ENCODE measurements around the gene DNAJC8.

Gene DNAJC8

DNA sequence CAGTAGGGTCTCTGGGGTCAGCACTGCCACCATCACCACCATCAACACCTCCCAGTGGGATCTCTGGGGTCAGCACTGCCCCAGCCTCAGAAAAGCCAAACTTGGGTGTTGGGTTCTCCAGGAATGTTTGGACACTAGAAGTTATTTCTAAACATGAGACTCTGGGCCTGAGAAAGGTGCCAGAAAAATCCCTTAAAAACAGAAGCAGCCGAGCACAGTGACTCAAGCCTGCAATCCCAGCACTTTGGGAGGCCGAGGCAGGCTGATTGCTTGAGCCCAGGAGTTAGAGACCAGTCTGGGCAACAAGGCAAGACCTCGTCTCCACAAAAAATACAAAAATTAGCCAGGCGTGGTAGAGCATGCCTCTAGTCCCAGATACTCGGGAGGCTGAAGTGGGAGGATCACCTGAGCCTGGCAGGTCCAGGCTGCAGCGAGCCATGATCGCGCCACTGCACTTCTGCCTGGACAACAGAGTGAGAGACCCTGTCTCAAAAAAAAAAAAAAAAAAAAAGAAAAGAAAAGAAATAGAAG, 56.8 kb downstream of the DNAJC8 start:
- no peak for TF ChIP-seq EZH2 (IDR thresholded peaks at IDR 0.05; ENCODE audit: borderline replicate concordance, low read depth, low read length, severe bottlenecking)
- TF ChIP-seq, protein P1, sequence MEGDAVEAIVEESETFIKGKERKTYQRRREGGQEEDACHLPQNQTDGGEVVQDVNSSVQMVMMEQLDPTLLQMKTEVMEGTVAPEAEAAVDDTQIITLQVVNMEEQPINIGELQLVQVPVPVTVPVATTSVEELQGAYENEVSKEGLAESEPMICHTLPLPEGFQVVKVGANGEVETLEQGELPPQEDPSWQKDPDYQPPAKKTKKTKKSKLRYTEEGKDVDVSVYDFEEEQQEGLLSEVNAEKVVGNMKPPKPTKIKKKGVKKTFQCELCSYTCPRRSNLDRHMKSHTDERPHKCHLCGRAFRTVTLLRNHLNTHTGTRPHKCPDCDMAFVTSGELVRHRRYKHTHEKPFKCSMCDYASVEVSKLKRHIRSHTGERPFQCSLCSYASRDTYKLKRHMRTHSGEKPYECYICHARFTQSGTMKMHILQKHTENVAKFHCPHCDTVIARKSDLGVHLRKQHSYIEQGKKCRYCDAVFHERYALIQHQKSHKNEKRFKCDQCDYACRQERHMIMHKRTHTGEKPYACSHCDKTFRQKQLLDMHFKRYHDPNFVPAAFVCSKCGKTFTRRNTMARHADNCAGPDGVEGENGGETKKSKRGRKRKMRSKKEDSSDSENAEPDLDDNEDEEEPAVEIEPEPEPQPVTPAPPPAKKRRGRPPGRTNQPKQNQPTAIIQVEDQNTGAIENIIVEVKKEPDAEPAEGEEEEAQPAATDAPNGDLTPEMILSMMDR (IDR thresholded peaks at IDR 0.05; ENCODE audit: borderline replicate concordance, extremely low read depth, low read length, poor library complexity, severe bottlenecking) = no peak
- H3K4me3 ChIP-seq (ENCODE audit: low read depth in 1 of 2, low read length in 2 of 2) = no peak overlapping the region

GRCh38 chr1:28173980-28174297, 58.9 kb downstream of the DNAJC8 start:
- no peak overlapping the region for H3K9ac ChIP-seq (ENCODE audit: low read depth, low read length)

More for the DNA sequence above, 56.8 kb downstream of the DNAJC8 start:
- Histone ChIP-seq H3K4me1 (ENCODE audit: insufficient read depth, low read length) (no peaks in the 10 kb centered on the region), H3K9me3 (ENCODE audit: insufficient read depth, low read length, severe bottlenecking) (no peaks in the 10 kb centered on the region), H3K27ac (ENCODE audit: low read length) (no peak overlapping the region), H3K79me2 (ENCODE audit: insufficient read depth, low read length) (no peaks in the 10 kb centered on the region), H3K9ac (ENCODE audit: low read depth, low read length) (no peak overlapping the region), H4K20me1 (ENCODE audit: insufficient read depth, low read length) (no peaks in the 10 kb centered on the region), H3K36me3 (ENCODE audit: insufficient read depth, low read length) (no peaks in the 10 kb centered on the region), H2AFZ (ENCODE audit: low read depth, low read length) (no peak overlapping the region), H3K4me2 (ENCODE audit: insufficient read depth, low read length) (no peak overlapping the region), H3K27me3 (ENCODE audit: insufficient read depth, low read length, poor library complexity) (peaks cover 3% of the 10 kb centered on the region)
- DNase-seq = no peak
- ATAC-seq (ENCODE audit: insufficient read depth, low read depth) = no peak

DNA sequence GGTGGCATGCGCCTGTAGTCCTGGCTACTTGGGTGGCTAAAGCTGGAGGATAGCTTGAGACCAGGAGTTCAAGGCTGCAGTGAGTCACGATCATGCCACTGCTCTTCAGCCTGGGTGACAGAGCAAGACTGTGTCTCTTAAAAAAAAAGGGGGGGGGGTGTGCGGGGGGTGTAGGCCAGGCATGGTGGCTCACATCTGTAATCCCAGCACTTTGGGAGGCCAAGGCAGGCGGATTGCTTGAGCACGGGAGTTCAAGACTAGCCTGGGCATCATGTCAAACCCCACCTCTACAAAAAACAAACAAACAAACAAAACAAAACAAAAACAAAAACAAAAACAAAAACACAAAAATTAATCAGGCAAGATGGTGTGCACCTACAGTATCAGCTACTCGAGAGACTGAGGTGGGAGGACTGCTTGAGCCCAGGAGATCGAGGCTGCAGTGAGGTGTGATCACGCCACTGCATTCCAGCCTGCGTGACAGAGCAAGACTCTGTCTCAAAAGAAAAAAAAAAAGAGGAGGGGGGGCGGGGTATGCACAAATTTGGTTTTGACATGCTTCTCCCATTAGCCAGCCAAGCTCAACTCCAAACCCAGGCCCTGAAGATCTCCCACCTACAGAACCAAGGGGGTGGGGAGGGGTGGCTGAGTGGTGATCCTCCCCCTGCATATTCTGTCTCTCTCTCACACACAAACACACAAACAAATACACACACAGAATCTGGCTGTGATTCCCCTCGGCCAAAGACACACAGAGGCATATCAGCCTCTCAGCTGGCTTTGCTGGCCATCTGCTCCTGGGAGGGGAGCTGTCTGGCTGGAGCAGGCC, 59.5 kb downstream of the DNAJC8 start:
- TF ChIP-seq, protein P1 (IDR thresholded peaks at IDR 0.05; ENCODE audit: borderline replicate concordance, extremely low read depth, low read length, poor library complexity, severe bottlenecking) = no peak
- no peak for TF ChIP-seq EZH2 (IDR thresholded peaks at IDR 0.05; ENCODE audit: borderline replicate concordance, low read depth, low read length, severe bottlenecking)
- no peak for DNase-seq

More at GRCh38 chr1:28173980-28174297, 58.9 kb downstream of the DNAJC8 start:
- Histone ChIP-seq H3K27me3 (ENCODE audit: insufficient read depth, low read length, poor library complexity) (peaks cover 3% of the 10 kb centered on the region), H3K4me2 (ENCODE audit: insufficient read depth, low read length) (no peak overlapping the region), H3K4me3 (ENCODE audit: low read depth in 1 of 2, low read length in 2 of 2) (no peak overlapping the region), H3K4me1 (ENCODE audit: insufficient read depth, low read length) (peaks cover 11% of the 10 kb centered on the region), H4K20me1 (ENCODE audit: insufficient read depth, low read length) (no peaks in the 10 kb centered on the region), H3K9me3 (ENCODE audit: insufficient read depth, low read length, severe bottlenecking) (no peaks in the 10 kb centered on the region), H3K79me2 (ENCODE audit: insufficient read depth, low read length) (no peaks in the 10 kb centered on the region), H3K36me3 (ENCODE audit: insufficient read depth, low read length) (no peaks in the 10 kb centered on the region), H3K27ac (ENCODE audit: low read length) (no peak overlapping the region), H2AFZ (ENCODE audit: low read depth, low read length) (no peak overlapping the region)
- ATAC-seq (ENCODE audit: insufficient read depth, low read depth) = no peak
- DNase-seq = no peak
- TF ChIP-seq, protein P1 (IDR thresholded peaks at IDR 0.05; ENCODE audit: borderline replicate concordance, extremely low read depth, low read length, poor library complexity, severe bottlenecking) = no peak
- no peak for TF ChIP-seq EZH2 (IDR thresholded peaks at IDR 0.05; ENCODE audit: borderline replicate concordance, low read depth, low read length, severe bottlenecking)

More for the DNA sequence above, 59.5 kb downstream of the DNAJC8 start:
- Histone ChIP-seq H3K9me3 (ENCODE audit: insufficient read depth, low read length, severe bottlenecking) (no peaks in the 10 kb centered on the region), H3K36me3 (ENCODE audit: insufficient read depth, low read length) (no peaks in the 10 kb centered on the region), H4K20me1 (ENCODE audit: insufficient read depth, low read length) (no peaks in the 10 kb centered on the region), H2AFZ (ENCODE audit: low read depth, low read length) (no peak overlapping the region), H3K4me2 (ENCODE audit: insufficient read depth, low read length) (no peak overlapping the region), H3K9ac (ENCODE audit: low read depth, low read length) (no peak overlapping the region), H3K79me2 (ENCODE audit: insufficient read depth, low read length) (no peaks in the 10 kb centered on the region), H3K27me3 (ENCODE audit: insufficient read depth, low read length, poor library complexity) (peaks cover 3% of the 10 kb centered on the region), H3K4me3 (ENCODE audit: low read depth in 1 of 2, low read length in 2 of 2) (no peak overlapping the region), H3K27ac (ENCODE audit: low read length) (no peak overlapping the region), H3K4me1 (ENCODE audit: insufficient read depth, low read length) (peaks cover 17% of the 10 kb centered on the region)
- no peak for ATAC-seq (ENCODE audit: insufficient read depth, low read depth)

Measured in DND-41 (cell line).